Osteoblast (primary cell): ENCODE measurements around the gene ASTL. TPM values are rescaled to one million over a fixed set of nuclear protein-coding genes. Genes with fewer than 3 reads are reported as not detected.

Experiments used
- DNase-seq: peaks from one replicate; pipeline ENCODE4 v3.0.0; 2011; ENCODE audit warnings: low spot score, mixed read lengths; ENCODE audit not compliant: insufficient read length; ENCODE audit errors: missing footprints
- H2AFZ ChIP-seq: 2 replicates; pipeline ENCODE4 v1.6.0; 2011; ENCODE audit warnings: mild to moderate bottlenecking, low read length
- H3K27ac ChIP-seq: 2 replicates; pipeline ENCODE4 v1.5.1; 2011; ENCODE audit warnings: mild to moderate bottlenecking, low read depth, low read length, moderate library complexity
- H3K27me3 ChIP-seq: 2 replicates; pipeline ENCODE4 v1.6.0; 2012; ENCODE audit warnings: mild to moderate bottlenecking, control low read depth, inconsistent platforms, low read length, moderate library complexity; ENCODE audit not compliant: insufficient read depth
- H3K36me3 ChIP-seq: 2 replicates; pipeline ENCODE4 v1.5.1; 2011; ENCODE audit warnings: mild to moderate bottlenecking, low read length, control low read depth, moderate library complexity; ENCODE audit not compliant: insufficient read depth
- H3K4me1 ChIP-seq: 2 replicates; pipeline ENCODE4 v1.5.1; 2011; ENCODE audit warnings: mild to moderate bottlenecking, low read length, control low read depth, moderate library complexity; ENCODE audit not compliant: insufficient read depth
- H3K4me2 ChIP-seq: 2 replicates; pipeline ENCODE4 v1.6.0; 2011; ENCODE audit warnings: mild to moderate bottlenecking, low read length; ENCODE audit not compliant: insufficient read depth
- H3K4me3 ChIP-seq: fragments of 200-600 bp; sonication (generic); 3 replicates; pipeline ENCODE4 v1.5.1; 2012; ENCODE audit warnings: mild to moderate bottlenecking, low read length, inconsistent platforms; ENCODE audit not compliant: insufficient read depth
- H3K79me2 ChIP-seq: 2 replicates; pipeline ENCODE4 v1.6.0; 2012; ENCODE audit warnings: mild to moderate bottlenecking, low read length, control low read depth, inconsistent platforms; ENCODE audit not compliant: insufficient read depth
- H3K9me3 ChIP-seq: 2 replicates; pipeline ENCODE4 v1.5.1; 2011; ENCODE audit warnings: low read depth, low read length, control low read depth
- H4K20me1 ChIP-seq: 2 replicates; pipeline ENCODE4 v1.6.0; 2012; ENCODE audit warnings: mild to moderate bottlenecking, low read length, control low read depth; ENCODE audit not compliant: insufficient read depth
- total RNA-seq: library from RNA; depleted of rRNA; stranded (reverse); fragments of >200 nt; gene quantifications from 2 replicates; pipeline ENCODE4 v1.2.3, GENCODE V29; 2012
- TF ChIP-seq, protein P1 (sequence below): IDR thresholded peaks from 2 replicates; pipeline ENCODE4 v1.5.1; 2011; ENCODE audit warnings: mild to moderate bottlenecking, low read depth, low read length, moderate library complexity; ENCODE audit errors: extremely low read depth

ASTL gene
- total RNA-seq, 1 donor, result not detected

DNA sequence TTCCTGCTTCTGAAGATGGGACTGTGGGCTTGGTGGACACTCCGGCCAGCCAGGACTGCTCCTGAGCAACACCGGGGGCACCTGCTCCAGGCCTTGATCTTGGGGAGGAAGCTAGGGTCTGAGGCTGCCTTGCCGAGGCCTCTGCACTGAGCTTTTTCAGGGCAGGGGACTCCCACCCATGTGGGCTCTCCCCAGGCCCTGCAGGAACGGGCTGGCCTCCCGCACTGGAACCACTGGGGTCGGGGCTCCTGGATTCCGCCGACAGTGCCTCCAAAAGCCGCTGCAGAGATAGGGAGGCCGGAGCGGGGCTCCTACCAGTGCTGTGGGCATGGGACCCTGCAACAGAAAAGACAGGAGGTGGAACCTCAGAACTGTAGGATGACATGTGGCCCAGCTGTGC, 14.4 kb downstream of the ASTL start:
- Histone ChIP-seq H3K4me3 (no peak overlapping the region), H3K27ac (no peak overlapping the region), H3K36me3 (no peaks in the 10 kb centered on the region), H4K20me1 (no peaks in the 10 kb centered on the region), H3K4me1 (no peaks in the 10 kb centered on the region), H2AFZ (no peak overlapping the region), H3K79me2 (no peaks in the 10 kb centered on the region), H3K4me2 (no peak overlapping the region), H3K27me3 (peaks cover 37% of the 10 kb centered on the region), H3K9me3 (no peaks in the 10 kb centered on the region)
- TF ChIP-seq, protein P1, sequence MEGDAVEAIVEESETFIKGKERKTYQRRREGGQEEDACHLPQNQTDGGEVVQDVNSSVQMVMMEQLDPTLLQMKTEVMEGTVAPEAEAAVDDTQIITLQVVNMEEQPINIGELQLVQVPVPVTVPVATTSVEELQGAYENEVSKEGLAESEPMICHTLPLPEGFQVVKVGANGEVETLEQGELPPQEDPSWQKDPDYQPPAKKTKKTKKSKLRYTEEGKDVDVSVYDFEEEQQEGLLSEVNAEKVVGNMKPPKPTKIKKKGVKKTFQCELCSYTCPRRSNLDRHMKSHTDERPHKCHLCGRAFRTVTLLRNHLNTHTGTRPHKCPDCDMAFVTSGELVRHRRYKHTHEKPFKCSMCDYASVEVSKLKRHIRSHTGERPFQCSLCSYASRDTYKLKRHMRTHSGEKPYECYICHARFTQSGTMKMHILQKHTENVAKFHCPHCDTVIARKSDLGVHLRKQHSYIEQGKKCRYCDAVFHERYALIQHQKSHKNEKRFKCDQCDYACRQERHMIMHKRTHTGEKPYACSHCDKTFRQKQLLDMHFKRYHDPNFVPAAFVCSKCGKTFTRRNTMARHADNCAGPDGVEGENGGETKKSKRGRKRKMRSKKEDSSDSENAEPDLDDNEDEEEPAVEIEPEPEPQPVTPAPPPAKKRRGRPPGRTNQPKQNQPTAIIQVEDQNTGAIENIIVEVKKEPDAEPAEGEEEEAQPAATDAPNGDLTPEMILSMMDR, result no peak
- DNase-seq, result no peak

DNA sequence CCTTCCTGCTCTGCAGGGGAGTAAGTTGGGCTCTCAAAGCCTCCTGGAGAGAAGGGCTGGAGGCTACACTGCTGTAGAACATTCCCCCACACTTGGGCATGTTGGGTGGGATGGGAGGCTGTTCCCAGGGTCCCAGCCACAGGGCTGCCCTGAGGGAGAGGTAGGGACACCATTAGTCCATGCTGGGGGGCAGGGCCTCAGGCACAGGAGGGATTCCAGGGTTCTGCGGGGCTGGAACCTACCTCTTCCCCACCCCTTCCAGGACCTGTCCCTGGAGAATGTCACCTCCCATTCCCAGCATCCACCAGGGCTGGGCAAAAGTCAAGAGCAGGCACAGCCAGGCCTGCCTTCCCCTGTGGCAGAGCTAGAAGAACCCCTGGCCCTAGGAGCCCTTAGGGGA, 15.0 kb downstream of the ASTL start:
- Histone ChIP-seq H3K4me3 (no peak overlapping the region), H3K4me2 (no peak overlapping the region), H3K4me1 (no peaks in the 10 kb centered on the region), H3K9me3 (no peaks in the 10 kb centered on the region), H3K79me2 (no peaks in the 10 kb centered on the region), H3K27me3 (peaks cover 43% of the 10 kb centered on the region), H2AFZ (no peak overlapping the region), H3K27ac (no peak overlapping the region), H3K36me3 (no peaks in the 10 kb centered on the region), H4K20me1 (no peaks in the 10 kb centered on the region)
- no peak for DNase-seq
- TF ChIP-seq, protein P1, result no peak

DNA sequence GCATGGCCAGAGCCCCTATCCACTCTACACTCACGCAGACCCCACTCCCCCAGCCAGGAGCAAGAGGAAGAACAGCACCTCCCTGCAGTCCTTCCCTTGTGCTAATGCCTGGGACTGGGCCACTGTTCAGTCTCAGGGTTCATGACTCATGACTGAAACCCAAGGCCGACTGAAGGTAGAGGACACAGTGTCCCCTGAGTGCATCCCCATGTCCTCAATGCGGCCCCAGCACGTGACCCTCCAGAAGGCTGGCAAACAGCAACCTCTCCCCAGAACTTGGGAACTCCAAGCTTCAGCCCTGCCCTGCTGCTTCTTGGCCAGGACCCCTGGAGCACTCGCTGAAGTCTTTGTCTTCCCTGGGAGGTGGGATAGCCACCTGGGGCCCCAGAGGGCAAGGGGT, 15.9 kb downstream of the ASTL start:
- TF ChIP-seq, protein P1, result no peak
- Histone ChIP-seq H3K4me2 (no peak overlapping the region), H4K20me1 (no peaks in the 10 kb centered on the region), H3K36me3 (no peaks in the 10 kb centered on the region), H3K27ac (no peak overlapping the region), H3K4me1 (no peaks in the 10 kb centered on the region), H2AFZ (no peak overlapping the region), H3K9me3 (no peaks in the 10 kb centered on the region), H3K4me3 (no peak overlapping the region), H3K27me3 (peaks cover 52% of the 10 kb centered on the region), H3K79me2 (no peaks in the 10 kb centered on the region)
- no peak for DNase-seq

DNA sequence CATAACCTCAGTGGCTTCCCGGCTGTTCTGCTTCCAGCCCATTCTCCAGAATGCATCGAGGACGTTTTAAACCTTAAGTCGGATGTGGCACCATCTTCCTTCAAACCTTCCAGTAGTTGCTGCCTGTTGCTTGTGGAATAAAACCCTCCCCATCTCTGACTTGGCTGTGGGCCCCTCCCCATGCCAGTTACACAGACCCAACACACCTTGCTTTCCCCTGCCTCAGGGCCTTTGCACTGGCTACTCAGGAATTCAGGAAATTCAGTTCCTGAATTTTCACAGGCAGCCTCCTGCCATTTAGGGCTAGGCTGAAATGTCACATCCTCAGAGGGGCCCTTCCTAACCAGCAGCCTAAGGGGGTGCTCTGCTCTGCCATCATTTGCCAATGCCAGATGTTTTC, 16.9 kb downstream of the ASTL start:
- Histone ChIP-seq H4K20me1 (no peaks in the 10 kb centered on the region), H3K27me3 (peaks cover 60% of the 10 kb centered on the region), H3K4me2 (no peak overlapping the region), H2AFZ (no peak overlapping the region), H3K27ac (no peak overlapping the region), H3K4me1 (no peaks in the 10 kb centered on the region), H3K36me3 (no peaks in the 10 kb centered on the region), H3K9me3 (no peaks in the 10 kb centered on the region), H3K4me3 (no peak overlapping the region), H3K79me2 (no peaks in the 10 kb centered on the region)
- TF ChIP-seq, protein P1, result no peak
- no peak for DNase-seq
